ENCODE data around the gene CYSLTR2.

The CYSLTR2 gene

GRCh38 chr13:48634636-48635035, 19.1 kb upstream of the CYSLTR2 start:
- H3K27me3 ChIP-seq (ENCODE audit: insufficient read depth, insufficient read length), result no peaks in the 10 kb centered on the region
- no peaks in the 10 kb centered on the region for H3K4me1 ChIP-seq (ENCODE audit: insufficient read depth, insufficient read length)
- H3K9ac ChIP-seq (ENCODE audit: insufficient read length, low read depth), result no peak overlapping the region
- H3K9me3 ChIP-seq (ENCODE audit: insufficient read depth, low read length), result no peaks in the 10 kb centered on the region; the same call in 1 of the 2 replicates
- no peak for TF ChIP-seq ZNF274 (IDR thresholded peaks at IDR 0.05; ENCODE audit: low read depth, low read length)
- no peak for TF ChIP-seq YY1 (IDR thresholded peaks at IDR 0.05; ENCODE audit: insufficient read depth, insufficient read length)
- TF ChIP-seq SUZ12 (IDR thresholded peaks at IDR 0.05; ENCODE audit: extremely low read depth, insufficient read depth, insufficient read length), result no peak
- H3K4me3 ChIP-seq (ENCODE audit: insufficient read length, low read depth), result no peak overlapping the region
- no peaks in the 10 kb centered on the region for H3K36me3 ChIP-seq (ENCODE audit: insufficient read depth, insufficient read length, low read length)
- no peak for DNase-seq (ENCODE audit: low read depth, low spot score)

GRCh38 chr13:48635478-48635877, 18.3 kb upstream of the CYSLTR2 start:
- H3K36me3 ChIP-seq (ENCODE audit: insufficient read depth, insufficient read length, low read length), result no peaks in the 10 kb centered on the region
- no peaks in the 10 kb centered on the region for H3K27me3 ChIP-seq (ENCODE audit: insufficient read depth, insufficient read length)
- no peak for TF ChIP-seq ZNF274 (IDR thresholded peaks at IDR 0.05; ENCODE audit: low read depth, low read length)
- no peak for TF ChIP-seq YY1 (IDR thresholded peaks at IDR 0.05; ENCODE audit: insufficient read depth, insufficient read length)
- TF ChIP-seq SUZ12 (IDR thresholded peaks at IDR 0.05; ENCODE audit: extremely low read depth, insufficient read depth, insufficient read length), result no peak
- no peak overlapping the region for H3K9ac ChIP-seq (ENCODE audit: insufficient read length, low read depth)
- no peaks in the 10 kb centered on the region; the same call in 1 of the 2 replicates for H3K9me3 ChIP-seq (ENCODE audit: insufficient read depth, low read length)
- H3K4me3 ChIP-seq (ENCODE audit: insufficient read length, low read depth), result no peak overlapping the region
- H3K4me1 ChIP-seq (ENCODE audit: insufficient read depth, insufficient read length), result no peaks in the 10 kb centered on the region
- no peak for DNase-seq (ENCODE audit: low read depth, low spot score)

- H3K4me3 ChIP-seq (ENCODE audit: insufficient read length, low read depth), result no peak overlapping the region
- H3K36me3 ChIP-seq (ENCODE audit: insufficient read depth, insufficient read length, low read length), result no peaks in the 10 kb centered on the region
- no peak overlapping the region for H3K9ac ChIP-seq (ENCODE audit: insufficient read length, low read depth)
- no peak for DNase-seq (ENCODE audit: low read depth, low spot score)
- H3K27me3 ChIP-seq (ENCODE audit: insufficient read depth, insufficient read length), result no peaks in the 10 kb centered on the region
- H3K4me1 ChIP-seq (ENCODE audit: insufficient read depth, insufficient read length), result no peaks in the 10 kb centered on the region
- TF ChIP-seq YY1 (IDR thresholded peaks at IDR 0.05; ENCODE audit: insufficient read depth, insufficient read length) (no peak), SUZ12 (IDR thresholded peaks at IDR 0.05; ENCODE audit: extremely low read depth, insufficient read depth, insufficient read length) (no peak), ZNF274 (IDR thresholded peaks at IDR 0.05; ENCODE audit: low read depth, low read length) (no peak)
- H3K9me3 ChIP-seq (ENCODE audit: insufficient read depth, low read length), result no peaks in the 10 kb centered on the region; the same call in 1 of the 2 replicates
Measured at GRCh38 chr13:48636550-48636949, 17.2 kb upstream of the CYSLTR2 start.

GRCh38 chr13:48637601-48638000, 16.1 kb upstream of the CYSLTR2 start:
- Histone ChIP-seq H3K4me3 (ENCODE audit: insufficient read length, low read depth) (no peak overlapping the region), H3K4me1 (ENCODE audit: insufficient read depth, insufficient read length) (no peaks in the 10 kb centered on the region), H3K27me3 (ENCODE audit: insufficient read depth, insufficient read length) (no peaks in the 10 kb centered on the region), H3K36me3 (ENCODE audit: insufficient read depth, insufficient read length, low read length) (no peaks in the 10 kb centered on the region), H3K9me3 (ENCODE audit: insufficient read depth, low read length) (no peaks in the 10 kb centered on the region; the same call in 1 of the 2 replicates), H3K9ac (ENCODE audit: insufficient read length, low read depth) (no peak overlapping the region)
- no peak for TF ChIP-seq ZNF274 (IDR thresholded peaks at IDR 0.05; ENCODE audit: low read depth, low read length)
- no peak for TF ChIP-seq YY1 (IDR thresholded peaks at IDR 0.05; ENCODE audit: insufficient read depth, insufficient read length)
- TF ChIP-seq SUZ12 (IDR thresholded peaks at IDR 0.05; ENCODE audit: extremely low read depth, insufficient read depth, insufficient read length), result no peak
- DNase-seq (ENCODE audit: low read depth, low spot score), result no peak

- no peaks in the 10 kb centered on the region for H3K27me3 ChIP-seq (ENCODE audit: insufficient read depth, insufficient read length)
- no peak for DNase-seq (ENCODE audit: low read depth, low spot score)
- no peaks in the 10 kb centered on the region for H3K4me1 ChIP-seq (ENCODE audit: insufficient read depth, insufficient read length)
- H3K36me3 ChIP-seq (ENCODE audit: insufficient read depth, insufficient read length, low read length), result no peaks in the 10 kb centered on the region
- TF ChIP-seq YY1 (IDR thresholded peaks at IDR 0.05; ENCODE audit: insufficient read depth, insufficient read length) (no peak), SUZ12 (IDR thresholded peaks at IDR 0.05; ENCODE audit: extremely low read depth, insufficient read depth, insufficient read length) (no peak), ZNF274 (IDR thresholded peaks at IDR 0.05; ENCODE audit: low read depth, low read length) (no peak)
- no peak overlapping the region for H3K4me3 ChIP-seq (ENCODE audit: insufficient read length, low read depth)
- H3K9ac ChIP-seq (ENCODE audit: insufficient read length, low read depth), result no peak overlapping the region
- no peaks in the 10 kb centered on the region; the same call in 1 of the 2 replicates for H3K9me3 ChIP-seq (ENCODE audit: insufficient read depth, low read length)
Measured at GRCh38 chr13:48640767-48641166, 13.0 kb upstream of the CYSLTR2 start.

GRCh38 chr13:48641404-48641803, 12.3 kb upstream of the CYSLTR2 start:
- no peaks in the 10 kb centered on the region for H3K27me3 ChIP-seq (ENCODE audit: insufficient read depth, insufficient read length)
- no peak overlapping the region for H3K4me3 ChIP-seq (ENCODE audit: insufficient read length, low read depth)
- TF ChIP-seq SUZ12 (IDR thresholded peaks at IDR 0.05; ENCODE audit: extremely low read depth, insufficient read depth, insufficient read length) (no peak), YY1 (IDR thresholded peaks at IDR 0.05; ENCODE audit: insufficient read depth, insufficient read length) (no peak), ZNF274 (IDR thresholded peaks at IDR 0.05; ENCODE audit: low read depth, low read length) (no peak)
- H3K4me1 ChIP-seq (ENCODE audit: insufficient read depth, insufficient read length), result no peaks in the 10 kb centered on the region
- no peak overlapping the region for H3K9ac ChIP-seq (ENCODE audit: insufficient read length, low read depth)
- H3K9me3 ChIP-seq (ENCODE audit: insufficient read depth, low read length), result no peaks in the 10 kb centered on the region; the same call in 1 of the 2 replicates
- no peak for DNase-seq (ENCODE audit: low read depth, low spot score)
- no peaks in the 10 kb centered on the region for H3K36me3 ChIP-seq (ENCODE audit: insufficient read depth, insufficient read length, low read length)

GRCh38 chr13:48642061-48642460, 11.7 kb upstream of the CYSLTR2 start:
- TF ChIP-seq ZNF274 (IDR thresholded peaks at IDR 0.05; ENCODE audit: low read depth, low read length), result no peak
- TF ChIP-seq YY1 (IDR thresholded peaks at IDR 0.05; ENCODE audit: insufficient read depth, insufficient read length), result no peak
- no peak for TF ChIP-seq SUZ12 (IDR thresholded peaks at IDR 0.05; ENCODE audit: extremely low read depth, insufficient read depth, insufficient read length)
- Histone ChIP-seq H3K27me3 (ENCODE audit: insufficient read depth, insufficient read length) (no peaks in the 10 kb centered on the region), H3K9me3 (ENCODE audit: insufficient read depth, low read length) (no peaks in the 10 kb centered on the region), H3K4me1 (ENCODE audit: insufficient read depth, insufficient read length) (no peaks in the 10 kb centered on the region), H3K9ac (ENCODE audit: insufficient read length, low read depth) (no peak overlapping the region), H3K4me3 (ENCODE audit: insufficient read length, low read depth) (no peak overlapping the region), H3K36me3 (ENCODE audit: insufficient read depth, insufficient read length, low read length) (no peaks in the 10 kb centered on the region)
- no peak for DNase-seq (ENCODE audit: low read depth, low spot score)

Measured in NT2/D1 (cell line).